ENCODE data around the gene ZFP57.

ZFP57 gene

GRCh38 chr6:29656157-29656556, 24.8 kb downstream of the ZFP57 start:
- Histone ChIP-seq H3K9me3 (ENCODE audit: control insufficient read depth, low read length) (no peaks in the 10 kb centered on the region), H3K4me3 (ENCODE audit: insufficient read depth, low read depth, low read length, poor library complexity, severe bottlenecking) (no peak overlapping the region), H3K4me1 (ENCODE audit: control insufficient read depth, insufficient read depth, low read length, poor library complexity, severe bottlenecking) (no peaks in the 10 kb centered on the region), H3K36me3 (ENCODE audit: control insufficient read depth, insufficient read depth, low read length) (no peaks in the 10 kb centered on the region), H3K27me3 (replicated peaks; ENCODE audit: control insufficient read depth, insufficient read depth, low read length, poor library complexity, severe bottlenecking) (peaks cover 4% of the 10 kb centered on the region), H3K27ac (ENCODE audit: insufficient read depth, low read length, poor library complexity, severe bottlenecking) (no peak overlapping the region)
- DNase-seq: no peak

GRCh38 chr6:29655658-29656057, 25.3 kb downstream of the ZFP57 start:
- no peaks in the 10 kb centered on the region for H3K4me1 ChIP-seq (ENCODE audit: control insufficient read depth, insufficient read depth, low read length, poor library complexity, severe bottlenecking)
- DNase-seq: no peak
- H3K36me3 ChIP-seq (ENCODE audit: control insufficient read depth, insufficient read depth, low read length): no peaks in the 10 kb centered on the region
- H3K27me3 ChIP-seq (replicated peaks; ENCODE audit: control insufficient read depth, insufficient read depth, low read length, poor library complexity, severe bottlenecking): peaks cover 4% of the 10 kb centered on the region
- no peaks in the 10 kb centered on the region for H3K9me3 ChIP-seq (ENCODE audit: control insufficient read depth, low read length)
- H3K4me3 ChIP-seq (ENCODE audit: insufficient read depth, low read depth, low read length, poor library complexity, severe bottlenecking): no peak overlapping the region
- H3K27ac ChIP-seq (ENCODE audit: insufficient read depth, low read length, poor library complexity, severe bottlenecking): no peak overlapping the region

- Histone ChIP-seq H3K9me3 (ENCODE audit: control insufficient read depth, low read length) (no peaks in the 10 kb centered on the region), H3K36me3 (ENCODE audit: control insufficient read depth, insufficient read depth, low read length) (no peaks in the 10 kb centered on the region), H3K27ac (ENCODE audit: insufficient read depth, low read length, poor library complexity, severe bottlenecking) (no peak overlapping the region), H3K4me1 (ENCODE audit: control insufficient read depth, insufficient read depth, low read length, poor library complexity, severe bottlenecking) (peaks cover 4% of the 10 kb centered on the region), H3K4me3 (ENCODE audit: insufficient read depth, low read depth, low read length, poor library complexity, severe bottlenecking) (no peak overlapping the region), H3K27me3 (replicated peaks; ENCODE audit: control insufficient read depth, insufficient read depth, low read length, poor library complexity, severe bottlenecking) (peaks cover 4% of the 10 kb centered on the region)
- peak in 1 of 3 donors; percentile 33 for DNase-seq
Observed at GRCh38 chr6:29653452-29654038, 27.4 kb downstream of the ZFP57 start.

- Histone ChIP-seq H3K27me3 (replicated peaks; ENCODE audit: control insufficient read depth, insufficient read depth, low read length, poor library complexity, severe bottlenecking) (peaks cover 4% of the 10 kb centered on the region), H3K27ac (ENCODE audit: insufficient read depth, low read length, poor library complexity, severe bottlenecking) (no peak overlapping the region), H3K9me3 (ENCODE audit: control insufficient read depth, low read length) (no peaks in the 10 kb centered on the region), H3K36me3 (ENCODE audit: control insufficient read depth, insufficient read depth, low read length) (no peaks in the 10 kb centered on the region), H3K4me3 (ENCODE audit: insufficient read depth, low read depth, low read length, poor library complexity, severe bottlenecking) (no peak overlapping the region), H3K4me1 (ENCODE audit: control insufficient read depth, insufficient read depth, low read length, poor library complexity, severe bottlenecking) (peaks cover 4% of the 10 kb centered on the region)
- DNase-seq: no peak
Observed at GRCh38 chr6:29652198-29652584, 28.8 kb downstream of the ZFP57 start.

- DNase-seq: no peak
Observed at GRCh38 chr6:29651413-29652197, 29.3 kb downstream of the ZFP57 start.

GRCh38 chr6:29649701-29650673, 31.0 kb downstream of the ZFP57 start:
- no peaks in the 10 kb centered on the region for H3K9me3 ChIP-seq (ENCODE audit: control insufficient read depth, low read length)
- H3K27ac ChIP-seq (ENCODE audit: insufficient read depth, low read length, poor library complexity, severe bottlenecking): peak overlapping the region; percentile 97
- DNase-seq: peak; percentile 94 to 98 (median 96)
- H3K27me3 ChIP-seq (replicated peaks; ENCODE audit: control insufficient read depth, insufficient read depth, low read length, poor library complexity, severe bottlenecking): peaks cover under 1% of the 10 kb centered on the region
- H3K36me3 ChIP-seq (ENCODE audit: control insufficient read depth, insufficient read depth, low read length): no peaks in the 10 kb centered on the region
- H3K4me3 ChIP-seq (ENCODE audit: insufficient read depth, low read depth, low read length, poor library complexity, severe bottlenecking): peak overlapping the region; percentile 88
- H3K4me1 ChIP-seq (ENCODE audit: control insufficient read depth, insufficient read depth, low read length, poor library complexity, severe bottlenecking): peaks cover 4% of the 10 kb centered on the region

More at GRCh38 chr6:29651413-29652197, 29.3 kb downstream of the ZFP57 start:
- no peaks in the 10 kb centered on the region for H3K36me3 ChIP-seq (ENCODE audit: control insufficient read depth, insufficient read depth, low read length)
- no peaks in the 10 kb centered on the region for H3K9me3 ChIP-seq (ENCODE audit: control insufficient read depth, low read length)
- peaks cover 4% of the 10 kb centered on the region for H3K27me3 ChIP-seq (replicated peaks; ENCODE audit: control insufficient read depth, insufficient read depth, low read length, poor library complexity, severe bottlenecking)
- H3K4me3 ChIP-seq (ENCODE audit: insufficient read depth, low read depth, low read length, poor library complexity, severe bottlenecking): no peak overlapping the region
- peaks cover 4% of the 10 kb centered on the region for H3K4me1 ChIP-seq (ENCODE audit: control insufficient read depth, insufficient read depth, low read length, poor library complexity, severe bottlenecking)
- H3K27ac ChIP-seq (ENCODE audit: insufficient read depth, low read length, poor library complexity, severe bottlenecking): no peak overlapping the region

GRCh38 chr6:29647927-29648642, 32.9 kb downstream of the ZFP57 start:
- no peaks in the 10 kb centered on the region for H3K9me3 ChIP-seq (ENCODE audit: control insufficient read depth, low read length)
- H3K4me1 ChIP-seq (ENCODE audit: control insufficient read depth, insufficient read depth, low read length, poor library complexity, severe bottlenecking): peaks cover 4% of the 10 kb centered on the region
- no peaks in the 10 kb centered on the region for H3K27me3 ChIP-seq (replicated peaks; ENCODE audit: control insufficient read depth, insufficient read depth, low read length, poor library complexity, severe bottlenecking)
- H3K36me3 ChIP-seq (ENCODE audit: control insufficient read depth, insufficient read depth, low read length): no peaks in the 10 kb centered on the region
- DNase-seq: no peak
- no peak overlapping the region for H3K4me3 ChIP-seq (ENCODE audit: insufficient read depth, low read depth, low read length, poor library complexity, severe bottlenecking)
- H3K27ac ChIP-seq (ENCODE audit: insufficient read depth, low read length, poor library complexity, severe bottlenecking): no peak overlapping the region

GRCh38 chr6:29641430-29642148, 39.4 kb downstream of the ZFP57 start:
- Histone ChIP-seq H3K27ac (ENCODE audit: insufficient read depth, low read length, poor library complexity, severe bottlenecking) (peak overlapping the region; percentile 40), H3K9me3 (ENCODE audit: control insufficient read depth, low read length) (no peaks in the 10 kb centered on the region), H3K27me3 (replicated peaks; ENCODE audit: control insufficient read depth, insufficient read depth, low read length, poor library complexity, severe bottlenecking) (no peaks in the 10 kb centered on the region), H3K36me3 (ENCODE audit: control insufficient read depth, insufficient read depth, low read length) (no peaks in the 10 kb centered on the region), H3K4me1 (ENCODE audit: control insufficient read depth, insufficient read depth, low read length, poor library complexity, severe bottlenecking) (peaks cover 9% of the 10 kb centered on the region), H3K4me3 (ENCODE audit: insufficient read depth, low read depth, low read length, poor library complexity, severe bottlenecking) (peak overlapping the region; percentile 13)
- peak in 1 of 3 donors; percentile 12 for DNase-seq

GRCh38 chr6:29637247-29637646, 43.7 kb downstream of the ZFP57 start:
- H3K4me1 ChIP-seq (ENCODE audit: control insufficient read depth, insufficient read depth, low read length, poor library complexity, severe bottlenecking): peaks cover 16% of the 10 kb centered on the region
- H3K27me3 ChIP-seq (replicated peaks; ENCODE audit: control insufficient read depth, insufficient read depth, low read length, poor library complexity, severe bottlenecking): no peaks in the 10 kb centered on the region
- H3K4me3 ChIP-seq (ENCODE audit: insufficient read depth, low read depth, low read length, poor library complexity, severe bottlenecking): no peak overlapping the region
- DNase-seq: no peak
- no peaks in the 10 kb centered on the region for H3K36me3 ChIP-seq (ENCODE audit: control insufficient read depth, insufficient read depth, low read length)
- H3K27ac ChIP-seq (ENCODE audit: insufficient read depth, low read length, poor library complexity, severe bottlenecking): no peak overlapping the region
- no peaks in the 10 kb centered on the region for H3K9me3 ChIP-seq (ENCODE audit: control insufficient read depth, low read length)

Data from effector memory CD4-positive, alpha-beta T cell (primary cell).